ENCODE data around the gene GDI2.
"Not testable (repeated sequence)": the region's sequence is repeated elsewhere in the genome, so short reads cannot be mapped to it uniquely, and the experiment has no call there.

Gene GDI2

GRCh38 chr10:5788969-5789368 is 24.3 kb downstream of the GDI2 start:
- no peak for DNase-seq (ENCODE audit: low read depth in 2 of 2, low spot score in 1 of 2)

- no peak for DNase-seq (ENCODE audit: low read depth in 2 of 2, low spot score in 1 of 2)
These were observed 29.9 kb downstream of the GDI2 start for GRCh38 chr10:5783300-5783699.

- no peak for DNase-seq (ENCODE audit: low read depth in 2 of 2, low spot score in 1 of 2)
These were observed 31.1 kb downstream of the GDI2 start for GRCh38 chr10:5782174-5782573.

GRCh38 chr10:5779730-5780129 is 33.5 kb downstream of the GDI2 start:
- no peak for DNase-seq (ENCODE audit: low read depth in 2 of 2, low spot score in 1 of 2)

- DNase-seq (ENCODE audit: low read depth in 2 of 2, low spot score in 1 of 2): not testable (repeated sequence)
These were observed 35.5 kb downstream of the GDI2 start for GRCh38 chr10:5777758-5778157.

GRCh38 chr10:5776881-5777197 is 36.4 kb downstream of the GDI2 start:
- no peak for DNase-seq (ENCODE audit: low read depth in 2 of 2, low spot score in 1 of 2)

- DNase-seq (ENCODE audit: low read depth in 2 of 2, low spot score in 1 of 2): no peak
These were observed 36.9 kb downstream of the GDI2 start for GRCh38 chr10:5776136-5776880.

- DNase-seq (ENCODE audit: low read depth in 2 of 2, low spot score in 1 of 2): peak; percentile 40 to 62
These were observed 37.5 kb downstream of the GDI2 start for GRCh38 chr10:5775685-5776084.

- no peak for DNase-seq (ENCODE audit: low read depth in 2 of 2, low spot score in 1 of 2)
These were observed 38.1 kb downstream of the GDI2 start for GRCh38 chr10:5774987-5775620.

- no peak for DNase-seq (ENCODE audit: low read depth in 2 of 2, low spot score in 1 of 2)
These were observed 47.0 kb downstream of the GDI2 start for GRCh38 chr10:5766189-5766588.

- no peak for DNase-seq (ENCODE audit: low read depth in 2 of 2, low spot score in 1 of 2)
These were observed 47.6 kb downstream of the GDI2 start for GRCh38 chr10:5765617-5766016.

- DNase-seq (ENCODE audit: low read depth in 2 of 2, low spot score in 1 of 2): no peak
These were observed 48.6 kb downstream of the GDI2 start for GRCh38 chr10:5764422-5765297.

- DNase-seq (ENCODE audit: low read depth in 2 of 2, low spot score in 1 of 2): no peak
These were observed 50.7 kb downstream of the GDI2 start for GRCh38 chr10:5762531-5762930.

GRCh38 chr10:5761220-5761619 is 52.0 kb downstream of the GDI2 start:
- no peak for DNase-seq (ENCODE audit: low read depth in 2 of 2, low spot score in 1 of 2)

- no peak for DNase-seq (ENCODE audit: low read depth in 2 of 2, low spot score in 1 of 2)
These were observed 52.7 kb downstream of the GDI2 start for GRCh38 chr10:5760515-5760914.

GRCh38 chr10:5758927-5759326 is 54.3 kb downstream of the GDI2 start:
- no peak for DNase-seq (ENCODE audit: low read depth in 2 of 2, low spot score in 1 of 2)

- DNase-seq (ENCODE audit: low read depth in 2 of 2, low spot score in 1 of 2): no peak
These were observed 55.3 kb downstream of the GDI2 start for GRCh38 chr10:5757766-5758517.

GRCh38 chr10:5752301-5752871 is 60.8 kb downstream of the GDI2 start:
- DNase-seq (ENCODE audit: low read depth in 2 of 2, low spot score in 1 of 2): no peak

GRCh38 chr10:5751601-5752253 is 61.5 kb downstream of the GDI2 start:
- no peak for DNase-seq (ENCODE audit: low read depth in 2 of 2, low spot score in 1 of 2)

GRCh38 chr10:5748394-5748803 is 64.8 kb downstream of the GDI2 start:
- DNase-seq (ENCODE audit: low read depth in 2 of 2, low spot score in 1 of 2): no peak

All from stimulated activated CD8-positive, alpha-beta memory T cell treated with anti-CD3 and anti-CD28 coated beads, Interleukin-4, amount 100 ng/mL, for 1 hour (primary cell).